Measurements from ENCODE around the gene CTPS1. TPM values are rescaled to one million over a fixed set of nuclear protein-coding genes. Genes with fewer than 3 reads are reported as not detected.

The CTPS1 gene
- total RNA-seq, 1 experiment from 2014 or later: 166 TPM

DNA sequence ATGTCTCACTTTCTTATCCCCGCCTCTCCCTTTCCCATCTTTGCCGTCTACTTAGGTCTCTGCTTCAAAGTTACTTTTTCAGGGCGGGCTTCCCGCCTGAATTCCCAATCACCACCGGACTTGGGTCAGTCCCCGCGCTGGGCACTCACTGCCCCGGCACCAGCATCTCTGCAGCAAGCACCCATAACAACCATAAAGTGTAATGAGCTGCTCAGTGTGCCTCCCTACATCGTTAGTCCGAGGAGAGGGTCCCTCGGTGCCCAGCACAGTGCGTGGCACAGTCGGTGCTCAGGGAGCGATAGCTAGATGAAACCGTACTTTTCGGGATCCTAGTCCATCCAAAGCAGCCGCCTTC lies 633 bp upstream of the CTPS1 start:
- no peak for DNase-seq (ENCODE audit: low read depth, low spot score)
- Histone ChIP-seq H3K9me3 (ENCODE audit: control insufficient read depth, insufficient read depth, low read depth, low read length) (no peaks in the 10 kb centered on the region), H3K36me3 (ENCODE audit: control insufficient read depth, insufficient read depth, low read length) (peaks cover 12% of the 10 kb centered on the region), H3K27me3 (ENCODE audit: control insufficient read depth, insufficient read depth, low read length) (no peaks in the 10 kb centered on the region), H3K4me1 (ENCODE audit: control insufficient read depth, insufficient read depth, low read length) (peaks cover 53% of the 10 kb centered on the region), H3K27ac (ENCODE audit: low read length) (peak overlapping the region; percentile 95), H3K4me3 (ENCODE audit: low read depth in 2 of 2, low read length in 2 of 2) (peak overlapping the region; percentile 80 to 93)
- intact Hi-C loops (cut with micrococcal nuclease; ENCODE audit: unreplicated experiment) (no loop called here), in situ Hi-C loops (cut with HindIII; ENCODE audit: low pct_unique_long_range_greater_than_20kb, low sequenced_read_pairs) (no loop called here)
- ATAC-seq: no peak; the same call in 1 of the 2 replicates
- ChIA-PET POLR2A (interaction anchor here (1.1 to 1.4 kb wide), 2 partner anchors 11 to 287 kb away, joined by 3 read pairs; partner anchors contain the start of gene NFYC), CTCF (no interaction called here)
- TF ChIP-seq POLR2AphosphoS5 (IDR thresholded peaks at IDR 0.05; ENCODE audit: low read depth, low read length) (no peak), SIN3A (IDR thresholded peaks at IDR 0.05; ENCODE audit: borderline replicate concordance, insufficient read depth, low read depth, low read length) (no peak), TCF7L2 (IDR thresholded peaks at IDR 0.05; ENCODE audit: low read depth, low read length) (no peak)
- TF ChIP-seq, protein P1, sequence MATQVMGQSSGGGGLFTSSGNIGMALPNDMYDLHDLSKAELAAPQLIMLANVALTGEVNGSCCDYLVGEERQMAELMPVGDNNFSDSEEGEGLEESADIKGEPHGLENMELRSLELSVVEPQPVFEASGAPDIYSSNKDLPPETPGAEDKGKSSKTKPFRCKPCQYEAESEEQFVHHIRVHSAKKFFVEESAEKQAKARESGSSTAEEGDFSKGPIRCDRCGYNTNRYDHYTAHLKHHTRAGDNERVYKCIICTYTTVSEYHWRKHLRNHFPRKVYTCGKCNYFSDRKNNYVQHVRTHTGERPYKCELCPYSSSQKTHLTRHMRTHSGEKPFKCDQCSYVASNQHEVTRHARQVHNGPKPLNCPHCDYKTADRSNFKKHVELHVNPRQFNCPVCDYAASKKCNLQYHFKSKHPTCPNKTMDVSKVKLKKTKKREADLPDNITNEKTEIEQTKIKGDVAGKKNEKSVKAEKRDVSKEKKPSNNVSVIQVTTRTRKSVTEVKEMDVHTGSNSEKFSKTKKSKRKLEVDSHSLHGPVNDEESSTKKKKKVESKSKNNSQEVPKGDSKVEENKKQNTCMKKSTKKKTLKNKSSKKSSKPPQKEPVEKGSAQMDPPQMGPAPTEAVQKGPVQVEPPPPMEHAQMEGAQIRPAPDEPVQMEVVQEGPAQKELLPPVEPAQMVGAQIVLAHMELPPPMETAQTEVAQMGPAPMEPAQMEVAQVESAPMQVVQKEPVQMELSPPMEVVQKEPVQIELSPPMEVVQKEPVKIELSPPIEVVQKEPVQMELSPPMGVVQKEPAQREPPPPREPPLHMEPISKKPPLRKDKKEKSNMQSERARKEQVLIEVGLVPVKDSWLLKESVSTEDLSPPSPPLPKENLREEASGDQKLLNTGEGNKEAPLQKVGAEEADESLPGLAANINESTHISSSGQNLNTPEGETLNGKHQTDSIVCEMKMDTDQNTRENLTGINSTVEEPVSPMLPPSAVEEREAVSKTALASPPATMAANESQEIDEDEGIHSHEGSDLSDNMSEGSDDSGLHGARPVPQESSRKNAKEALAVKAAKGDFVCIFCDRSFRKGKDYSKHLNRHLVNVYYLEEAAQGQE (IDR thresholded peaks at IDR 0.05; ENCODE audit: insufficient read depth in 1 of 2, low read depth in 2 of 2, low read length in 1 of 2): no peak
- TF ChIP-seq, protein P2, sequence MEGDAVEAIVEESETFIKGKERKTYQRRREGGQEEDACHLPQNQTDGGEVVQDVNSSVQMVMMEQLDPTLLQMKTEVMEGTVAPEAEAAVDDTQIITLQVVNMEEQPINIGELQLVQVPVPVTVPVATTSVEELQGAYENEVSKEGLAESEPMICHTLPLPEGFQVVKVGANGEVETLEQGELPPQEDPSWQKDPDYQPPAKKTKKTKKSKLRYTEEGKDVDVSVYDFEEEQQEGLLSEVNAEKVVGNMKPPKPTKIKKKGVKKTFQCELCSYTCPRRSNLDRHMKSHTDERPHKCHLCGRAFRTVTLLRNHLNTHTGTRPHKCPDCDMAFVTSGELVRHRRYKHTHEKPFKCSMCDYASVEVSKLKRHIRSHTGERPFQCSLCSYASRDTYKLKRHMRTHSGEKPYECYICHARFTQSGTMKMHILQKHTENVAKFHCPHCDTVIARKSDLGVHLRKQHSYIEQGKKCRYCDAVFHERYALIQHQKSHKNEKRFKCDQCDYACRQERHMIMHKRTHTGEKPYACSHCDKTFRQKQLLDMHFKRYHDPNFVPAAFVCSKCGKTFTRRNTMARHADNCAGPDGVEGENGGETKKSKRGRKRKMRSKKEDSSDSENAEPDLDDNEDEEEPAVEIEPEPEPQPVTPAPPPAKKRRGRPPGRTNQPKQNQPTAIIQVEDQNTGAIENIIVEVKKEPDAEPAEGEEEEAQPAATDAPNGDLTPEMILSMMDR (IDR thresholded peaks at IDR 0.05): no peak
- TSS peak; percentile 86 for BruUV-seq (replicated peaks)

DNA sequence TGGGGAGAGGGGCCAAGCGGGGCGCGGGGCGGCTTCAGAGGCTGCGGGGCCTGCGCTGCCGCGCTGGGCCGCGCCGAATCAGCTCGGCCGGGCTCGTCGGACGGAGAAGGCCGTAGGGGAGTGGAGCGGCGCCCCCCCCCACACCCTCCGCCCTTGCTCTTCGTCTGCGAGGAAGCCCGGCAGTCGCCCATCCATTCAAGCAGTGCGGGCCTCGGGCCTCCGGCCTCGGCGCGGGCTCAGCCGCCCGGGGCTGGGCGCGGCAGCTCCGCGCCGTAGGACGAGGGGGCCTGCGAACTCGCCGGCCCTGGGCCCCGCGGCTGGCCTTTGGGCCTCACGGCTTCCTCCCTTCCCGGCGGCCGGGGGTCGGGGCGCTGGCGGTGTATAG lies 564 bp downstream of the CTPS1 start:
- no peak; the same call in 1 of the 2 replicates for ATAC-seq
- CTCF ChIA-PET: interaction anchor here (0.6 to 1.0 kb wide), 4 partner anchors 31 to 453 kb away, joined by 5 to 9 read pairs (median 7); no protein-coding TSS in a partner anchor

More for the DNA sequence above, 564 bp downstream of the CTPS1 start:
- BruUV-seq (replicated peaks): no TSS peak
- TF ChIP-seq TCF7L2 (IDR thresholded peaks at IDR 0.05; ENCODE audit: low read depth, low read length) (peak; percentile 17; the same call in 1 of the 2 replicates), POLR2AphosphoS5 (IDR thresholded peaks at IDR 0.05; ENCODE audit: low read depth, low read length) (no peak)
- H3K4me3 ChIP-seq (ENCODE audit: low read depth in 2 of 2, low read length in 2 of 2): peak overlapping the region; percentile 80 to 93
- H3K27ac ChIP-seq (ENCODE audit: low read length): peak overlapping the region; percentile 90
- intact Hi-C loops (cut with micrococcal nuclease; ENCODE audit: unreplicated experiment) (no loop called here), in situ Hi-C loops (cut with HindIII; ENCODE audit: low pct_unique_long_range_greater_than_20kb, low sequenced_read_pairs) (no loop called here)
- no peaks in the 10 kb centered on the region for H3K9me3 ChIP-seq (ENCODE audit: control insufficient read depth, insufficient read depth, low read depth, low read length)
- H3K4me1 ChIP-seq (ENCODE audit: control insufficient read depth, insufficient read depth, low read length): peaks cover 58% of the 10 kb centered on the region
- peaks cover 24% of the 10 kb centered on the region for H3K36me3 ChIP-seq (ENCODE audit: control insufficient read depth, insufficient read depth, low read length)
- POLR2A ChIA-PET: interaction anchor here (0.6 to 1.4 kb wide), 7 partner anchors 9 to 288 kb away, joined by 3 to 9 read pairs (median 3); partner anchors contain the start of genes CITED4 and NFYC
- no peak for DNase-seq (ENCODE audit: low read depth, low spot score)
- no peaks in the 10 kb centered on the region for H3K27me3 ChIP-seq (ENCODE audit: control insufficient read depth, insufficient read depth, low read length)

All from Panc1 (cell line).